ENCODE results near the gene APPL1.

The APPL1 gene

DNA sequence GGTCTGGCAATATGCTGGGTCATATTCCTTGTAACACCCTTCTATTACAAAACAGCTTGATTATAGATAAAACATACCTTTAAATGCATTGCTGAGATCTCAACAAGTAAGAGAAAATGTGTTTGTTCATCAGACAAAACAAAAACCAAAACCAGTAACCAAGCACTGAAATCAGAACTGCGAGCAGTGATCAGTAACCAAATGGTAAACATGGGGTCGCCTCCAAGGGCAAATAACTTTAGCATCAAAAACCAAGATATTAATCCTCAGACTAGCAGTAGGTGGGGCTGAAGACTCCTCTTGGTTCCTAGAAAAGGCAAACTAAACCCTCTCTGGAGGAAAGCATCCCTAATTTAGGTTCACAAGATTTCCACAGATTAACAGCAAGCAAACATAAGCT lies 21.1 kb upstream of the APPL1 start:
- no peak for DNase-seq (ENCODE audit: extremely low read depth, low read depth)
- TF ChIP-seq, protein P1, sequence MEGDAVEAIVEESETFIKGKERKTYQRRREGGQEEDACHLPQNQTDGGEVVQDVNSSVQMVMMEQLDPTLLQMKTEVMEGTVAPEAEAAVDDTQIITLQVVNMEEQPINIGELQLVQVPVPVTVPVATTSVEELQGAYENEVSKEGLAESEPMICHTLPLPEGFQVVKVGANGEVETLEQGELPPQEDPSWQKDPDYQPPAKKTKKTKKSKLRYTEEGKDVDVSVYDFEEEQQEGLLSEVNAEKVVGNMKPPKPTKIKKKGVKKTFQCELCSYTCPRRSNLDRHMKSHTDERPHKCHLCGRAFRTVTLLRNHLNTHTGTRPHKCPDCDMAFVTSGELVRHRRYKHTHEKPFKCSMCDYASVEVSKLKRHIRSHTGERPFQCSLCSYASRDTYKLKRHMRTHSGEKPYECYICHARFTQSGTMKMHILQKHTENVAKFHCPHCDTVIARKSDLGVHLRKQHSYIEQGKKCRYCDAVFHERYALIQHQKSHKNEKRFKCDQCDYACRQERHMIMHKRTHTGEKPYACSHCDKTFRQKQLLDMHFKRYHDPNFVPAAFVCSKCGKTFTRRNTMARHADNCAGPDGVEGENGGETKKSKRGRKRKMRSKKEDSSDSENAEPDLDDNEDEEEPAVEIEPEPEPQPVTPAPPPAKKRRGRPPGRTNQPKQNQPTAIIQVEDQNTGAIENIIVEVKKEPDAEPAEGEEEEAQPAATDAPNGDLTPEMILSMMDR (IDR thresholded peaks at IDR 0.05; ENCODE audit: low read depth, low read length) = no peak

DNA sequence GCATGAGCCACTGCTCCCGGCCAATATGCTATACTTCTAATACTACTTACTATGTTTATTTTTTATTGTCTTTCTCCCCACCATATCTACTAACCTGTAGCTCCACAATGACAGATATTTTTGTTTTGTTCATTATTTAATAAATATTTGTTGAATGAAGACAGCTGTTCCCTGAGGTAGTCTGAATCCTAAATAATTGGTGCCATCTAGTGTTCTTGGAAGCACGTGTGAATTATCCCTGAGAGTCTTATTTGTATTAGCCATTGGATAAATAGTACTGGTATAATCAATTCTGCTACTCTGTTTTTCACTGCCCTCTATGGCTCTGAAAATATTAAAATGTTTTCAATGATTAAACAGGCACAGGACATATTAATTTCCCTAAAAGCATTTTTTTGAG lies 5.6 kb upstream of the APPL1 start:
- TF ChIP-seq, protein P1 (IDR thresholded peaks at IDR 0.05; ENCODE audit: low read depth, low read length) = peak; percentile 50
- no peak for DNase-seq (ENCODE audit: extremely low read depth, low read depth)

DNA sequence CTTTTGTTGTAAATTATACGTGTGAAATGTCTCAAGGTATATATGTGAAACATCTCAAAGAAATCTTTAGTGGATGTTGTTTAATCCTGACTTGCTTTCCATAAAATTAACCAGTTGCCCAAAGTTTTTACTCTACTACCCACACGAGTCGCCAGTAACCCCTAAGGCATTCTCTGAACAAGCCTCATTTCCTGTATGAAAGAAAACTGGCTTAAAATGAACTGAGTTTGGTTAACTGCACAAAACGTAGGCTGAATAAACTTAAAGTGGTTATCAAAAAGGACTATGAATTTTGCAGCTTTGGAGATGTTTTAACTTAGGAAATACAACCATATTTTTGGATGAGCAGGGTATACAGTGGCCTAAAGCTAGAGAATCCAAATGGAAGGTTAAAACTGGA lies 2.7 kb upstream of the APPL1 start:
- DNase-seq (ENCODE audit: extremely low read depth, low read depth) = no peak
- TF ChIP-seq, protein P1 (IDR thresholded peaks at IDR 0.05; ENCODE audit: low read depth, low read length) = no peak

DNA sequence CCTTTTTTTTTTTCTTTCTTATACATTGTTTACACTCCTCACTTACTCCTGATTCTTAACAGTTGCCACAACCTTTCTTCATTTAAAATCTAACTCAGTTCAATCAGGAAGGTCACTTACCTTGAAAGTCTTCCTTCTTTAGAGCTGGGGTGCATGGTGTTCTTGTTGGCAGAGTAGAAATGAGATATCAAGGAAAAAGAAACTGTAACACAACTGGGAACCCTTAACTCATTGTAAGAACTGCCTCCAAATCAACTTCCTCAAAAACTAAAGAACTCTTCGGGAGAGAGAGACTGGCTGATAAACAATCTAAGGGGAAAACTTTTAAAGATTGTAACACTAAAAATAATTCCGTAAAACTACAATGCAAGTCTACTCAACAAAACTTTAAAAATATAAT lies 1.4 kb upstream of the APPL1 start:
- DNase-seq (ENCODE audit: extremely low read depth, low read depth) = no peak

DNA sequence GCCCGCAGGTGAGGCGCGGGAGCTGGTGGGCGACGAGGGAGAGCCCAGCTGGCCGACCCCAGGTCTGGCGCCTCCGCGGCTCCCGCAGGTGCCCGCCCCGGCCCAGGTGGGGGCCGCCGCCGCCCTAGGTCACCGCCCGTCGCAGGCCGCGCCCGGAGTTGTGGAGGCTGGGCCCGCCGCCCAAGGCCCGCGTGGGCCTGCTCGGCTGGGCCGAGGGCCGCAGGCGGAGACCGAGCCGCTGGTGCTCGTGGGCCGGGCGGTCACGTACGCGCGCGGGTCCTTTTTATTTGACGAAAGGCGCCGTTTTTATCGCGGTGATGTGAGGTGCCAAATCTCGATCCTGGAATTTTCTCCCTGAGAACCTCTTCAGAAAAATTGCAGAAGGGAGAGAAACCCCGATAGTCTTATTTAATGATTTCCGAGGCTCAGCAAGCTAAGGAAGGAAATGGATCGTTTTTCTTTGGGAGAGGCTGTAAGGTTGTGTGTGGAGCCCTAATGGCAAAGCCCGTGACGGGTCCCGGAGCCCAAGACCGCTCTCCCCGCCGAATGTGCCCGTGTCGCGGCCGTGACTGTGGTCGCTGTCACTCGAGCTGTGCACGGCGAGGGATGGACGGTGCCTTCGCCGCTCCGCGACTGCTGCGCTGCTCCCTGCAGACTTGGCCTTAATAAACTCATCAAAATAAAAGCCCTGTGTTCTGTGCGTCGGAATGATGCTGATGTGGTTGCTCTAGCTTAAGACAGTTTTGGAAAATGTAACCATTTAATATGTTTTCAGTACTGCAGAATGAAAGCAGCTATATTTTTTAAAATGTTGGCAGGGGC lies 612 bp downstream of the APPL1 start:
- TF ChIP-seq, protein P1 (IDR thresholded peaks at IDR 0.05; ENCODE audit: low read depth, low read length) = no peak
- no peak for DNase-seq (ENCODE audit: extremely low read depth, low read depth)

More for the DNA sequence above, 1.4 kb upstream of the APPL1 start:
- TF ChIP-seq, protein P1 (IDR thresholded peaks at IDR 0.05; ENCODE audit: low read depth, low read length) = no peak

DNA sequence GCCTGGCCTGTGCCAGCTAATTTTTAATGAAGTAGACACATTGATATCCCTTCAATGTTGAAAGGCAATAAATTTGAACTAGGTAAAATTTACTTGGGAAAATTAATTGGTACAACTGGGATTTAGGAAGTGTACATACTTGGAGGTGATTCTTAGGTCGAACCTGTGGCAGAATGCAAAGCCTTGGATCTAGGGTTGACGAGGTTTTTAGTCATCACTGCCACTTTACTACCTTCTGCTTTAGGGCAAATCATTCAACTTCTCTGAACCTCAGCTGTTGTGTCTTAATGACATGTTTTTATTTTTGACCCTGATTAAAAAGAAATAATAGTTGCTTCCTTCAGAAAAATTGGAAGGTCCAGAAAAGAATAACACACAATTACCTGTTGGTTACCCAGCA lies 2.5 kb downstream of the APPL1 start:
- TF ChIP-seq, protein P1 (IDR thresholded peaks at IDR 0.05; ENCODE audit: low read depth, low read length) = no peak
- DNase-seq (ENCODE audit: extremely low read depth, low read depth) = no peak

DNA sequence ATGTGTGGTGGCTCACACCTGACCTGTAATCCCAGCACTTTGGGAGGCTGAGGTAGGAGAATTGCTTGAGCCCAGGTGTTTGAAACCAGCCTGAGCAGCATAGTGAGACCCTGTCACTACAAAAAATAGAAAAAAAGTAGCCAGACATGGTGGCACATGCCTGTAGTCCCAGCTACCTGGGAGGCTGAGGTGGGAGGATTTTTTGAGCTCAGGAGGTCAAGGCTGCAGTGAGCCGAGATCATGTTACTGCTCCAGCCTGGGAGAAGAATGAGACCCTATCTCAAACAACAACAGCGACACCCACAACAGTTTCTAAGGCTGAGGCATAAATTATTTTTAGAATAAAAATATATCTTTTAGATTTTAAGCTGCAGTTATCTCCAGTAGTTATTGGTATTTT lies 6.3 kb downstream of the APPL1 start:
- TF ChIP-seq, protein P1 (IDR thresholded peaks at IDR 0.05; ENCODE audit: low read depth, low read length) = no peak
- DNase-seq (ENCODE audit: extremely low read depth, low read depth) = no peak
